GM12891 (cell line): ENCODE results near the gene GRN.

Source experiments
- POLR2A ChIP-seq: IDR thresholded peaks from 2 replicates; pipeline ENCODE4 v1.6.1; 2011; ENCODE audit warnings: low read depth, low read length, control low read depth
- POLR2AphosphoS5 ChIP-seq: IDR thresholded peaks from 2 replicates; pipeline ENCODE4 v1.6.1; 2011; ENCODE audit warnings: low read depth, low read length, control low read depth
- POU2F2 ChIP-seq: IDR thresholded peaks from 2 replicates; pipeline ENCODE4 v1.6.1; 2011; ENCODE audit warnings: low read depth, mild to moderate bottlenecking, control low read depth, low read length, moderate library complexity
- SPI1 ChIP-seq: IDR thresholded peaks from 2 replicates; pipeline ENCODE4 v1.6.1; 2011; ENCODE audit warnings: low read depth, low read length, control low read depth
- TAF1 ChIP-seq: IDR thresholded peaks from 2 replicates; pipeline ENCODE4 v1.6.1; 2011; ENCODE audit warnings: low read depth, low read length, control low read depth

GRCh38 chr17:44383861-44384260 lies 38.8 kb downstream of the GRN start:
- TF ChIP-seq POLR2A, result no peak
- no peak for TF ChIP-seq SPI1
- TF ChIP-seq TAF1, result no peak
- no peak for TF ChIP-seq POLR2AphosphoS5
- no peak for TF ChIP-seq POU2F2
